Bronchial epithelial cell (primary cell): ENCODE results near the gene DYRK1B. TPM values are rescaled to one million over a fixed set of nuclear protein-coding genes. Genes with fewer than 3 reads are reported as not detected.
A peak's percentile ranks its signal among the peaks of the same experiment; 100 is the strongest.

Experiments used
- DNase-seq: peaks from one replicate; pipeline ENCODE4 v3.0.0-alpha.2; 2010; ENCODE audit warnings: low read depth
- FAIRE-seq: peaks from 2 replicates; lab custom pipeline; 2011; peaks lifted over from hg19 to GRCh38; lab: Jason Lieb, UNC
- H3K27me3 ChIP-seq: 2 replicates; pipeline ENCODE4 v1.5.1; 2011; ENCODE audit warnings: low read length; ENCODE audit not compliant: control insufficient read depth, insufficient read depth
- H3K36me3 ChIP-seq: 2 replicates; pipeline ENCODE4 v1.5.1; 2011; ENCODE audit warnings: low read length; ENCODE audit not compliant: control insufficient read depth, insufficient read depth
- H3K4me3 ChIP-seq: 2 replicates; pipeline ENCODE4 v1.5.1; 2011; ENCODE audit warnings: mild to moderate bottlenecking, low read depth, low read length, control low read depth
- total RNA-seq: library from RNA; depleted of rRNA; stranded (reverse); fragments of >200 nt; gene quantifications from 2 replicates; pipeline ENCODE4 v1.2.1, GENCODE V29; 2014
- TF ChIP-seq, protein P1 (sequence below): IDR thresholded peaks from 2 replicates; pipeline ENCODE4 v1.5.1; 2011; ENCODE audit warnings: mild to moderate bottlenecking, moderate library complexity, low read length, control low read depth, inconsistent platforms; ENCODE audit not compliant: insufficient read depth, severe bottlenecking

Gene DYRK1B
- total RNA-seq, 1 donor from 2014 or later = 3.2 TPM

DNA sequence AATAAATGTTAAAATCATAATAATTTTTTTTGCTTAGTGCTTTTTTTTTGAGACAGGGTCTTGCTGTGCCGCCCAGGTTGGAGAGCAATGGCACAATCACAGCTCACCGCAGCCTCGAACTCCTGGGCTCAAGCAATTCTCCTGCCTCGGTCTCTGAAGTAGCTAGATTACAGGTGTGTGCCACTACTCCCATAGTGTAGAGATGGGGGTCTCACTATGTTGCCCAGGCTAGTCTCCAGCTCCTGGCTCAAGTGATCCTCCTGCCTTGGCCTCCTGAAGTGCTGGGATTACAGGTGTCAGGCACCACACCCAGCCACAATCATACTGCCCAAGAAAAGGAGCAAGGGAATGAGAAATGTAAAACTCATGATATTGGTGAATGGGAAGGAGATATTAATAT, 7.1 kb upstream of the DYRK1B start:
- Histone ChIP-seq H3K27me3 (no peaks in the 10 kb centered on the region), H3K36me3 (peaks cover 24% of the 10 kb centered on the region), H3K4me3 (no peak overlapping the region)
- DNase-seq (no peak), FAIRE-seq (no peak)
- TF ChIP-seq, protein P1, sequence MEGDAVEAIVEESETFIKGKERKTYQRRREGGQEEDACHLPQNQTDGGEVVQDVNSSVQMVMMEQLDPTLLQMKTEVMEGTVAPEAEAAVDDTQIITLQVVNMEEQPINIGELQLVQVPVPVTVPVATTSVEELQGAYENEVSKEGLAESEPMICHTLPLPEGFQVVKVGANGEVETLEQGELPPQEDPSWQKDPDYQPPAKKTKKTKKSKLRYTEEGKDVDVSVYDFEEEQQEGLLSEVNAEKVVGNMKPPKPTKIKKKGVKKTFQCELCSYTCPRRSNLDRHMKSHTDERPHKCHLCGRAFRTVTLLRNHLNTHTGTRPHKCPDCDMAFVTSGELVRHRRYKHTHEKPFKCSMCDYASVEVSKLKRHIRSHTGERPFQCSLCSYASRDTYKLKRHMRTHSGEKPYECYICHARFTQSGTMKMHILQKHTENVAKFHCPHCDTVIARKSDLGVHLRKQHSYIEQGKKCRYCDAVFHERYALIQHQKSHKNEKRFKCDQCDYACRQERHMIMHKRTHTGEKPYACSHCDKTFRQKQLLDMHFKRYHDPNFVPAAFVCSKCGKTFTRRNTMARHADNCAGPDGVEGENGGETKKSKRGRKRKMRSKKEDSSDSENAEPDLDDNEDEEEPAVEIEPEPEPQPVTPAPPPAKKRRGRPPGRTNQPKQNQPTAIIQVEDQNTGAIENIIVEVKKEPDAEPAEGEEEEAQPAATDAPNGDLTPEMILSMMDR = no peak

DNA sequence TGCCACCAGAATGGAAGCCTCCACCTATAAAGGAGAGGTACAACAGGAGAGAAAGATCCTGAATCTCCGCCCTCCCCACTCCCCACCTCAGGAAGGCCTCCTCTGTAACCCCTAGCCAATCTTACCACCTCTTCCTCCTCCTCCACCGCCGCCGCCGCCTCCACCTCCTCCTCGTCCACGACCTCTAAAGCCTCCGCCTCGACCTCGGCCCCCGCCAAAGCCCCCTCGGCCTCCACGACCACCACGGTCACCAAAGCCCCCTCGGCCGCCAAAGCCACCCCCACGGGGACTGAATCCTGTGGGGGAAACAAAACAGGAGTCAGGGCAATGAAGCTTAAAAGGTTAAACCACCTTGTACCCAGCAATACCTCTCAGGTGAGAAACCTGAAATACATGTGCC, 6.5 kb upstream of the DYRK1B start:
- no peak overlapping the region for H3K4me3 ChIP-seq
- FAIRE-seq (no peak), DNase-seq (no peak)
- H3K36me3 ChIP-seq = peaks cover 24% of the 10 kb centered on the region
- TF ChIP-seq, protein P1 = no peak
- no peaks in the 10 kb centered on the region for H3K27me3 ChIP-seq

DNA sequence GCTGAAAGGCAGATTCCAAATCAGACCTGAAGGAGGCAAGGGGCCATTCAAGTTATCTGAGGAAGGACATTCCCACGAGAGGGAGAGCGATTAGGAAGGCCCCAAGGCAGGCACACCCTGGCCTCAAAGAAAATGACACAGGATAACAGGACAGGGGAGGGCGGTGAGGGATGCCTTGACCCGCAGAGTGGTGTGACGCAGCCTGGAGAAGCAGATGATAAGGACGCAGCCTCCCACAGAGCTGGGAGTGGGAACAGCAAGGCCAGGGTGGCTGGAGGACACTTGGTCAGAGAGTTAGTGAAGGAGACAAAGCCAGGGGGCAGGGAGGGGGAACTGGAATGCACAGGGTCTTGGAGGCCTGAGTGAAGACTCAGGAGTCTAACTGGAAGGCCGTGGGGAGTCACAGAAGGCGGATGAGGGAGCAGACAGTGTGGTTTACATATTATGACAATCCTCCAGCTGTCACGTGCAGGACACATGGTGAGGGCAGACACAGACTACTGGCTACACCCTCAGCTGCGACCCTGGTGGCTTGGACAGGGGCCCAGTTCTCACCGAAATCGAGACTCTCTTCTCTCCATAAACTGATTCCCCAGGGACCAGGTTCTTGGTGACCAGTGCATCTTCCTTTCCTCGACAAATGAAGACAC, 5.8 kb upstream of the DYRK1B start:
- no peaks in the 10 kb centered on the region for H3K27me3 ChIP-seq
- FAIRE-seq (peak; percentile 32), DNase-seq (no peak)
- TF ChIP-seq, protein P1 = no peak
- peaks cover 25% of the 10 kb centered on the region for H3K36me3 ChIP-seq
- no peak overlapping the region for H3K4me3 ChIP-seq

DNA sequence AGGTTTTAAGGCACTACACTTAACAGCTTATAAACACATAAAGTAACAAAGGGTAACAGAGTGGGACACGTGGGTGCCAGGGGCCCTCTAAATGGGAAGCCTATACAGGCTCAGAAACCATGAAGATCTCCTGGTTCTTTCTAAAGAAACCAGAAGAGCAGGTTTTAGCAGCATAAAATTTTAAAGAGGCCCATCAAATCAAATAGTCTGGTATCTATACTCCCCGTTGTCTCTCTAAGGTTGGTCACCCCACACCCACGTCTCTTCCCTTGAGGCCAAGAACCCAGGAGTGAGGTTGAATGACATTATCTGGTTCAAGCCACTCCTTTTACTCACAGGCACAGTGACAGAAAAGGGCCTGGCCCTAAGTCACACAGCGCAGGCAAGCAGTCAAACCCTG, 4.6 kb upstream of the DYRK1B start:
- TF ChIP-seq, protein P1 = no peak
- Histone ChIP-seq H3K36me3 (peaks cover 27% of the 10 kb centered on the region), H3K4me3 (no peak overlapping the region), H3K27me3 (no peaks in the 10 kb centered on the region)
- FAIRE-seq (no peak), DNase-seq (no peak)

- Histone ChIP-seq H3K36me3 (peaks cover 27% of the 10 kb centered on the region), H3K4me3 (no peak overlapping the region), H3K27me3 (no peaks in the 10 kb centered on the region)
- TF ChIP-seq, protein P1 = no peak
- DNase-seq (no peak), FAIRE-seq (no peak)
Observed at GRCh38 chr19:39837978-39838377, 4.0 kb upstream of the DYRK1B start.
